Activated T-helper 1 cell treated with Interleukin-2 at 50 U/mL for 16 hours (primary cell): ENCODE measurements around the gene HLA-E.

ENCODE experiments used
- DNase-seq: peaks from one replicate; pipeline ENCODE4 v3.0.0-alpha.2; 2020; ENCODE audit warnings: low read depth

HLA-E gene

GRCh38 chr6:30542915-30543314, 53.6 kb downstream of the HLA-E start:
- DNase-seq = no peak
